ENCODE results near the gene ENDOU. TPM values are rescaled to one million over a fixed set of nuclear protein-coding genes. Genes with fewer than 3 reads are reported as not detected.

Gene ENDOU
- total and polyA plus RNA-seq, 2 donors (not counting 3 experiments of a cell fraction or from before 2014, with no cell fraction given) = not detected

- Histone ChIP-seq H3K27ac (ENCODE audit: insufficient read depth, low read depth, low read length) (no peak overlapping the region), H3K79me2 (ENCODE audit: control insufficient read depth, insufficient read depth, low read length) (no peaks in the 10 kb centered on the region), H3K9ac (replicated peaks; ENCODE audit: extremely low read depth, insufficient read depth, low read length) (no peak overlapping the region), H3K36me3 (ENCODE audit: control insufficient read depth in 2 of 2, extremely low read depth in 1 of 2, insufficient read depth in 2 of 2, low read length in 2 of 2) (no peaks in the 10 kb centered on the region), H4K20me1 (replicated peaks; ENCODE audit: control insufficient read depth, extremely low read depth, insufficient read depth, low read length) (no peaks in the 10 kb centered on the region), H2AFZ (ENCODE audit: low read depth, low read length) (no peak overlapping the region), H3K9me3 (replicated peaks; ENCODE audit: control insufficient read depth, insufficient read depth, low read length) (no peaks in the 10 kb centered on the region), H3K27me3 (ENCODE audit: control insufficient read depth in 2 of 2, insufficient read depth in 2 of 2, low read length in 2 of 2) (no peaks in the 10 kb centered on the region), H3K4me2 (ENCODE audit: insufficient read depth, low read length) (no peak overlapping the region), H3K9me1 (replicated peaks; ENCODE audit: control insufficient read depth, extremely low read depth, insufficient read depth, low read length) (no peaks in the 10 kb centered on the region), H3K4me1 (ENCODE audit: control insufficient read depth, extremely low read depth, insufficient read depth, low read length) (peaks cover under 1% of the 10 kb centered on the region), H3K4me3 (replicated peaks in 1 of 3; ENCODE audit: insufficient read depth in 1 of 3, low read depth in 1 of 3, low read length in 3 of 3) (no peak overlapping the region)
- CTCF ChIA-PET = interaction anchor here (1.2 to 11.5 kb wide), 4 partner anchors 56 to 128 kb away, joined by 4 to 172 read pairs (median 108); partner anchors contain the start of gene SLC48A1
- TF ChIP-seq POLR2A (IDR thresholded peaks at IDR 0.05; ENCODE audit: low read depth, low read length) (no peak), JUN (IDR thresholded peaks at IDR 0.05; ENCODE audit: borderline replicate concordance, insufficient read depth, insufficient read length, low read depth) (no peak), GATA2 (IDR thresholded peaks at IDR 0.05; ENCODE audit: insufficient read depth, insufficient read length, low read depth, low read length) (no peak), FOS (IDR thresholded peaks at IDR 0.05; ENCODE audit: borderline replicate concordance, insufficient read depth, low read length) (no peak), MAX (IDR thresholded peaks at IDR 0.05; ENCODE audit: insufficient read depth, insufficient read length) (no peak)
- POLR2A ChIA-PET = no interaction called here
- BruUV-seq (replicated peaks) = no TSS peak
- intact Hi-C loops (cut with micrococcal nuclease) (loop anchor here (10.0 kb wide), 1 partner anchor 443 kb away; the partner anchor contains the start of gene ASB8), dilution Hi-C loops (cut with MboI; ENCODE audit: extremely low pct_ligation_motif_present, low sequenced_read_pairs) (no loop called here)
- DNase-seq (ENCODE audit: low read depth, low spot score) = no peak
- no peak for FAIRE-seq
Measured at GRCh38 chr12:47711448-47711847, 13.8 kb downstream of the ENDOU start.

- Histone ChIP-seq H3K4me2 (ENCODE audit: insufficient read depth, low read length) (no peak overlapping the region), H2AFZ (ENCODE audit: low read depth, low read length) (no peak overlapping the region), H3K4me1 (ENCODE audit: control insufficient read depth, extremely low read depth, insufficient read depth, low read length) (peaks cover 7% of the 10 kb centered on the region), H3K9ac (replicated peaks; ENCODE audit: extremely low read depth, insufficient read depth, low read length) (no peak overlapping the region), H4K20me1 (replicated peaks; ENCODE audit: control insufficient read depth, extremely low read depth, insufficient read depth, low read length) (no peaks in the 10 kb centered on the region), H3K27ac (ENCODE audit: insufficient read depth, low read depth, low read length) (no peak overlapping the region), H3K9me3 (replicated peaks; ENCODE audit: control insufficient read depth, insufficient read depth, low read length) (no peaks in the 10 kb centered on the region), H3K36me3 (ENCODE audit: control insufficient read depth in 2 of 2, extremely low read depth in 1 of 2, insufficient read depth in 2 of 2, low read length in 2 of 2) (no peaks in the 10 kb centered on the region), H3K27me3 (ENCODE audit: control insufficient read depth in 2 of 2, insufficient read depth in 2 of 2, low read length in 2 of 2) (no peaks in the 10 kb centered on the region), H3K79me2 (ENCODE audit: control insufficient read depth, insufficient read depth, low read length) (peaks cover 5% of the 10 kb centered on the region), H3K9me1 (replicated peaks; ENCODE audit: control insufficient read depth, extremely low read depth, insufficient read depth, low read length) (no peaks in the 10 kb centered on the region), H3K4me3 (replicated peaks in 1 of 3; ENCODE audit: insufficient read depth in 1 of 3, low read depth in 1 of 3, low read length in 3 of 3) (no peak overlapping the region)
- no peak for FAIRE-seq
- dilution Hi-C loops (cut with MboI; ENCODE audit: extremely low pct_ligation_motif_present, low sequenced_read_pairs) = no loop called here
- TF ChIP-seq MAX (IDR thresholded peaks at IDR 0.05; ENCODE audit: insufficient read depth, insufficient read length) = no peak
- no peak for TF ChIP-seq MYC (IDR thresholded peaks at IDR 0.05; ENCODE audit: low read depth, low read length)
- TF ChIP-seq GATA2 (IDR thresholded peaks at IDR 0.05; ENCODE audit: insufficient read depth, insufficient read length, low read depth, low read length) = no peak
- TF ChIP-seq POLR2AphosphoS5 (IDR thresholded peaks at IDR 0.05; ENCODE audit: insufficient read depth, low read depth, low read length) = no peak
- no peak for TF ChIP-seq CTCF (IDR thresholded peaks at IDR 0.05; ENCODE audit: extremely low read depth in 1 of 2, insufficient read depth in 1 of 2, low read depth in 1 of 2, low read length in 2 of 2)
- TF ChIP-seq POLR2A (IDR thresholded peaks at IDR 0.05; ENCODE audit: low read depth, low read length) = no peak
- no peak for TF ChIP-seq EZH2 (IDR thresholded peaks at IDR 0.05; ENCODE audit: borderline replicate concordance, low read depth, low read length, severe bottlenecking)
- no peak for TF ChIP-seq JUN (IDR thresholded peaks at IDR 0.05; ENCODE audit: borderline replicate concordance, insufficient read depth, insufficient read length, low read depth)
- no peak for TF ChIP-seq FOS (IDR thresholded peaks at IDR 0.05; ENCODE audit: borderline replicate concordance, insufficient read depth, low read length)
- no peak for DNase-seq (ENCODE audit: low read depth, low spot score)
- intact Hi-C loops (cut with micrococcal nuclease) = loop anchor here (10.0 kb wide), 1 partner anchor 445 kb away; the partner anchor contains the start of gene ASB8
- ChIA-PET CTCF (interaction anchor here (1.1 to 11.5 kb wide), 5 partner anchors 58 to 129 kb away, joined by 3 to 172 read pairs (median 55); partner anchors contain the start of gene SLC48A1), POLR2A (no interaction called here)
- no TSS peak for BruUV-seq (replicated peaks)
Measured at GRCh38 chr12:47710278-47710677, 15.0 kb downstream of the ENDOU start.

All from endothelial cell of umbilical vein (primary cell).